ENCODE results near the gene PHC2. TPM values are rescaled to one million over a fixed set of nuclear protein-coding genes. Genes with fewer than 3 reads are reported as not detected.

Gene PHC2
- total and polyA plus RNA-seq, 9 of the 15 experiments (the other 6 are each of a cell fraction or from before 2014, with no cell fraction given): 3.1 to 67.6 (median 34.6) TPM

GRCh38 chr1:33425900-33426299 is 5.0 kb downstream of the PHC2 start:
- no peaks in the 10 kb centered on the region for H3K9me3 ChIP-seq (replicated peaks; ENCODE audit: control insufficient read depth, insufficient read depth, low read depth, low read length)
- H3K9ac ChIP-seq (ENCODE audit: insufficient read depth in 1 of 2, low read depth in 2 of 2, low read length in 2 of 2): no peak overlapping the region
- peaks cover 24 to 26% of the 10 kb centered on the region in 2 experiments for H3K27me3 ChIP-seq (ENCODE audit: control insufficient read depth in 2 of 2, insufficient read depth in 2 of 2, low read length in 2 of 2)
- FAIRE-seq: no peak
- in situ Hi-C loops (cut with MboI): no loop called here
- BruUV-seq (replicated peaks): no TSS peak
- DNase-seq (ENCODE audit: extremely low read depth in 1 of 4, low spot score in 3 of 4): no peak
- no peak overlapping the region for H3K4me3 ChIP-seq
- peaks cover 7% of the 10 kb centered on the region; the same call in 1 of the 2 replicates for H4K20me1 ChIP-seq (replicated peaks; ENCODE audit: control insufficient read depth, insufficient read depth, low read length)
- H3K9me1 ChIP-seq (ENCODE audit: control insufficient read depth, insufficient read depth, low read length): no peaks in the 10 kb centered on the region
- 15% methylated on average over 2 of the region's 2 CpGs for WGBS (ENCODE audit: insufficient coverage, low coverage, missing lambda C conversion rate)
- H2AFZ ChIP-seq (ENCODE audit: low read depth, low read length): no peak overlapping the region
- H3K27ac ChIP-seq (ENCODE audit: extremely low read depth, low read depth, low read length): no peak overlapping the region
- no peaks in the 10 kb centered on the region for H3K79me2 ChIP-seq (ENCODE audit: control insufficient read depth, insufficient read depth, low read length)
- no peaks in the 10 kb centered on the region for H3K36me3 ChIP-seq (ENCODE audit: control insufficient read depth, insufficient read depth, low read length)
- POLR2A ChIA-PET: no interaction called here
- H3K4me1 ChIP-seq (replicated peaks in 1 of 2; ENCODE audit: control insufficient read depth in 2 of 2, insufficient read depth in 2 of 2, low read length in 2 of 2): peaks cover 0 to 9% of the 10 kb centered on the region in 2 experiments; a peak in 2 of 5 replicates
- no peak for ATAC-seq
- H3K4me2 ChIP-seq (ENCODE audit: insufficient read depth, low read length): no peak overlapping the region
- CTCF ChIA-PET (ENCODE audit: low intra/inter-chr PET ratio): no interaction called here
- intact Hi-C loops (cut with micrococcal nuclease): no loop called here
- TF ChIP-seq IFI16 (CRISPR knock-in tag; IDR thresholded peaks at IDR 0.05) (no peak), BDP1 (IDR thresholded peaks at IDR 0.05; ENCODE audit: insufficient read depth, insufficient read length) (no peak), NR0B1 (IDR thresholded peaks at IDR 0.05; ENCODE audit: partially characterized antibody) (no peak), TAF9B (IDR thresholded peaks at IDR 0.05; ENCODE audit: partially characterized antibody) (no peak), RUNX1 (IDR thresholded peaks at IDR 0.05; ENCODE audit: low read depth) (no peak), HMBOX1 (IDR thresholded peaks at IDR 0.05) (no peak), MBD2 (IDR thresholded peaks at IDR 0.05; ENCODE audit: borderline replicate concordance, low read depth) (no peak), ZNF143 (CRISPR knock-in tag; IDR thresholded peaks at IDR 0.05) (no peak), THRAP3 (IDR thresholded peaks at IDR 0.05; ENCODE audit: borderline replicate concordance) (no peak), HNRNPH1 (optimal IDR thresholded peaks at IDR 0.05; ENCODE audit: low read depth, low read length) (no peak), POU5F1 (IDR thresholded peaks at IDR 0.05; ENCODE audit: borderline replicate concordance, low read depth, low read length, partially characterized antibody) (no peak), NR4A1 (CRISPR knock-in tag; IDR thresholded peaks at IDR 0.05) (no peak), NR4A1 (tag; IDR thresholded peaks at IDR 0.05) (no peak), ZNF785 (CRISPR knock-in tag; IDR thresholded peaks at IDR 0.05) (no peak)

Data from K562 (cell line).